Right lobe of liver (tissue), 6 donors: ENCODE data around the gene ACO2. TPM values are rescaled to one million over a fixed set of nuclear protein-coding genes. Genes with fewer than 3 reads are reported as not detected.

Experiments
- ATAC-seq, 4 donors: fragments of 200-7000 bp; cut with Tn5 transposase; one replicate each; pipeline ENCODE4 v1.9.1; 2020; ENCODE audit warnings: mild to moderate bottlenecking in 4 of 4, moderate library complexity in 4 of 4
- DNase-seq, 3 donors: peaks; one replicate each; pipeline ENCODE4 v3.0.0-alpha.2; 2020
- H3K27ac ChIP-seq, 3 donors: fragments of 200-600 bp; one replicate each; pipeline ENCODE4 v1.8.0; 2022
- H3K27me3 ChIP-seq, 2 donors: fragments of 200-600 bp; one replicate each; pipeline ENCODE4 v1.8.0; 2022
- H3K36me3 ChIP-seq, 4 donors: fragments of 200-600 bp; sonication (generic) in 1 of 4; one replicate each; pipeline versions ENCODE4 v1.5.1 to v1.8.0; 2017 to 2022; ENCODE audit warnings: control low read depth in 1 of 4
- H3K4me1 ChIP-seq, 4 donors: fragments of 200-600 bp; sonication (generic) in 1 of 4; one replicate each; pipeline versions ENCODE4 v1.5.1 to v1.8.0; 2017 to 2022; ENCODE audit warnings: control low read depth in 1 of 4
- H3K4me3 ChIP-seq, 3 donors: fragments of 200-600 bp; one replicate each; pipeline ENCODE4 v1.8.0; 2022
- H3K9me3 ChIP-seq, 4 donors: fragments of 200-600 bp; sonication (generic) in 1 of 4; one replicate each; pipeline versions ENCODE4 v1.5.1 to v1.8.0; 2017 to 2022; ENCODE audit warnings: control low read depth in 1 of 4
- POLR2A ChIP-seq: fragments of 450-650 bp; IDR thresholded peaks from one replicate; pipeline ENCODE4 v1.6.1; 2017; ENCODE audit warnings: antibody characterized with exemption, mild to moderate bottlenecking
- WGBS: methylation state at CpG from one replicate; pipeline ENCODE4 v1.1.6; 2018; ENCODE audit warnings: low coverage, low lambda C conversion rate; ENCODE audit not compliant: insufficient coverage; ENCODE audit errors: missing lambda C conversion rate; 5-methylcytosine and 5-hydroxymethylcytosine counted together
- intact Hi-C, 2 donors: fragments of 100-400 bp; cut with DNase I; formaldehyde crosslinking; loops; one replicate each; pipeline versions ENCODE4 v1.11.2 to v1.14.1; 2022
- total RNA-seq, 6 experiments: library from RNA; depleted of rRNA in 2 of 6; stranded (reverse); fragments of >200 nt in 2 of 6; fragmentation: NEBNext Ultra II Directional in 3 of 6; extraction: Animal tissue kit (Norgen Biotek cat#: 25700) in 3 of 6; gene quantifications; one replicate each; pipeline versions ENCODE4 v1.1.0 to v1.2.4, GENCODE V29; 2016 to 2023
- TF ChIP-seq, protein P1 (sequence below), 4 donors: fragments of 200-600 bp in 3 of 4; fragments of 450-650 bp in 1 of 4; IDR thresholded peaks; one replicate each; pipeline versions ENCODE4 v1.5.1 to v1.8.0; 2016 to 2022; ENCODE audit warnings: antibody characterized with exemption in 4 of 4, mild to moderate bottlenecking in 2 of 4
- donor health status: DM: no; HTN: yes; CAD: no.
- donor health status: DM: no; HTN: no; CAD: no.
- donor health status: DM: no; HTN: no; CAD: no.
- donor health status: DM: no; HTN: yes; CAD: no.
- donor health status: DM: no; HTN: yes; CAD: no.

ACO2 gene
- total RNA-seq, 6 experiments from 2014 or later, result 62.6 to 135 (median 66.8) TPM

DNA sequence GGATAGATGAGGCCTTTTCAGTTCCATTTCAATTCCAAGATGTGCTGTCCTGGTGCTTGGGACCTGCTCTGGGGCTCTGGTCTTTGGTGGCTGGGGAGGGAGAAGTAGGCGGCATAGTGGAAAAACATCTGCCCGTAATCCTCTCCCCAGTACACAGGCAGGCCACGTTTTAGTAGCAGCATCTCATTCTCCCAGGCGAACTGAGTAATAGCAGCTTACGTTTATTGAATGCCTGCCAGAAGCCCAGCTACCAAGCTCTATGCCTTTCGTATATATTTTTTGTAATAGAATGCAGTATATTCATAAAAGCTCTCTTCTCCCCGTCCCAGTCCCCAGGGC, 11.4 kb downstream of the ACO2 start:
- peaks cover 0 to 69% (median 23%) of the 10 kb centered on the region in 4 donors for H3K4me1 ChIP-seq
- DNase-seq, result no peak
- TF ChIP-seq POLR2A, result no peak
- TF ChIP-seq, protein P1, sequence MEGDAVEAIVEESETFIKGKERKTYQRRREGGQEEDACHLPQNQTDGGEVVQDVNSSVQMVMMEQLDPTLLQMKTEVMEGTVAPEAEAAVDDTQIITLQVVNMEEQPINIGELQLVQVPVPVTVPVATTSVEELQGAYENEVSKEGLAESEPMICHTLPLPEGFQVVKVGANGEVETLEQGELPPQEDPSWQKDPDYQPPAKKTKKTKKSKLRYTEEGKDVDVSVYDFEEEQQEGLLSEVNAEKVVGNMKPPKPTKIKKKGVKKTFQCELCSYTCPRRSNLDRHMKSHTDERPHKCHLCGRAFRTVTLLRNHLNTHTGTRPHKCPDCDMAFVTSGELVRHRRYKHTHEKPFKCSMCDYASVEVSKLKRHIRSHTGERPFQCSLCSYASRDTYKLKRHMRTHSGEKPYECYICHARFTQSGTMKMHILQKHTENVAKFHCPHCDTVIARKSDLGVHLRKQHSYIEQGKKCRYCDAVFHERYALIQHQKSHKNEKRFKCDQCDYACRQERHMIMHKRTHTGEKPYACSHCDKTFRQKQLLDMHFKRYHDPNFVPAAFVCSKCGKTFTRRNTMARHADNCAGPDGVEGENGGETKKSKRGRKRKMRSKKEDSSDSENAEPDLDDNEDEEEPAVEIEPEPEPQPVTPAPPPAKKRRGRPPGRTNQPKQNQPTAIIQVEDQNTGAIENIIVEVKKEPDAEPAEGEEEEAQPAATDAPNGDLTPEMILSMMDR (IDR thresholded peaks at IDR 0.05), result no peak

DNA sequence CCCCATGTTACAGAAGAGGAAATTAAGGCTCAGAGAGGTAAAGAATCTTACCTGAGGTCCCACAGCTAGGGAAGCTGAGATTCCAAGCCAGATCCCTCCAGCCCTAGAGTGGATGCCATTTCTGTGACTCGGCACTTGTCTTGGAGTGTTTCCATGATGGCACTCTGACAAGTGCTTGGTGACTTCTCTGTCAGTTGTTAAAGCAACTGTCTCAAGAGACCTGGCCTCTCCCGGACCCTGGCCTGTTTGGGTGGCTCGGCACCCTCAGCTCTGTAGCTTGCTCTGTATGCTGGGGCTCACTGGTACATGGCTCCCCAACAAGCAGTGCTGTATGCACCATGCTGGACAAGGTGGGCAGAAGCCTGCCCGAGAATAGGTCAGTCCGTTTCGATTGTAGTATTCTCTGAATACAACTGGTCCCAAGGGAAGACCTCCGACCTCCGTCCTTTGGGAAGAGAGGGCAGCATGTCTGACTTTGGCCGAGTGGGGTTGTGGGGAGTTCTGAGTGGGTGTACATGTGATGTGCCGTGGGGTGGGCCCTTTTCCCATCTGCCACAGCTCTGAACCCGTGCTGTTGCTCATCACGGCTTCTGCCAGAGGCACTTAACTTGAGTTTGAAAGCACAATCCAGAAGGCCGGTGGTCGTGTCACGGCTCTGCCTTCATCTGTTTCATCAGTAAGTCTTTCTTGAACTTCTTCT, 12.4 kb downstream of the ACO2 start:
- intact Hi-C loops, result no loop called here
- peak overlapping the region in 1 of 3 donors; percentile 11 for H3K27ac ChIP-seq
- H3K36me3 ChIP-seq, result no peaks in the 10 kb centered on the region
- no peak for DNase-seq
- ATAC-seq, result no peak
- WGBS, result 70% methylated on average over 2 of the region's 15 CpGs
- H3K4me3 ChIP-seq, result no peak overlapping the region
- no peaks in the 10 kb centered on the region for H3K27me3 ChIP-seq
- peaks cover 0 to 60% (median 19%) of the 10 kb centered on the region in 4 donors for H3K4me1 ChIP-seq
- H3K9me3 ChIP-seq, result no peaks in the 10 kb centered on the region
- TF ChIP-seq, protein P1 (IDR thresholded peaks at IDR 0.05), result no peak
- no peak for TF ChIP-seq POLR2A

More for the DNA sequence above, 11.4 kb downstream of the ACO2 start:
- peak overlapping the region in 1 of 3 donors; percentile 71 for H3K27ac ChIP-seq
- no peaks in the 10 kb centered on the region for H3K36me3 ChIP-seq
- WGBS, result 68% methylated on average over 5 of the region's 7 CpGs
- no peak overlapping the region for H3K4me3 ChIP-seq
- H3K27me3 ChIP-seq, result no peaks in the 10 kb centered on the region
- no peak for ATAC-seq
- intact Hi-C loops, result no loop called here
- no peaks in the 10 kb centered on the region for H3K9me3 ChIP-seq

DNA sequence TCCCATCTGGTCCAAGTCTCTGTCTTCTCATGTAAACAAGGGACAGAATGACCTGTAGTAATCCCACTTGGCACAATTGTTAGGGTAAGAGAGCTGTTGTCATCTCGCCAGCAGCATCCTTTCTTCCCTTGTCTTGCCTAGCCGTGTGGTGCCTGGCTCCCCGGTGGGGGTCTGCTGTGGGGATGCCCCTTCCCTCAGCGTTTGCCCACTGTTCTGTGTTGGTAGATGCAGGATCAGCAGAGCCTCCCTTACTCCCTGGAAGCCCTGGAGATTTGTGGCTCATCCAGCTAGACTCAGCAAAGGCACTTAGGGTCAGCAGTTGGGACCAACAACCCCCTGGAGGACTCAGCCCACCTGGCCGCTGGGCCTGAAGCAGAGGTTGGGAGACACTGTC, 13.0 kb downstream of the ACO2 start:
- WGBS, result no CpG with 5 or more reads among the region's 5 CpGs
- Histone ChIP-seq H3K9me3 (no peaks in the 10 kb centered on the region), H3K27me3 (no peaks in the 10 kb centered on the region), H3K4me3 (no peak overlapping the region), H3K27ac (peak overlapping the region in 2 of 3 donors; percentile 11 to 15), H3K4me1 (peaks cover 0 to 57% (median 15%) of the 10 kb centered on the region in 4 donors), H3K36me3 (no peaks in the 10 kb centered on the region)
- ATAC-seq (no peak), DNase-seq (no peak)
- TF ChIP-seq POLR2A, result no peak
- TF ChIP-seq, protein P1 (IDR thresholded peaks at IDR 0.05), result no peak
- intact Hi-C loops, result no loop called here

DNA sequence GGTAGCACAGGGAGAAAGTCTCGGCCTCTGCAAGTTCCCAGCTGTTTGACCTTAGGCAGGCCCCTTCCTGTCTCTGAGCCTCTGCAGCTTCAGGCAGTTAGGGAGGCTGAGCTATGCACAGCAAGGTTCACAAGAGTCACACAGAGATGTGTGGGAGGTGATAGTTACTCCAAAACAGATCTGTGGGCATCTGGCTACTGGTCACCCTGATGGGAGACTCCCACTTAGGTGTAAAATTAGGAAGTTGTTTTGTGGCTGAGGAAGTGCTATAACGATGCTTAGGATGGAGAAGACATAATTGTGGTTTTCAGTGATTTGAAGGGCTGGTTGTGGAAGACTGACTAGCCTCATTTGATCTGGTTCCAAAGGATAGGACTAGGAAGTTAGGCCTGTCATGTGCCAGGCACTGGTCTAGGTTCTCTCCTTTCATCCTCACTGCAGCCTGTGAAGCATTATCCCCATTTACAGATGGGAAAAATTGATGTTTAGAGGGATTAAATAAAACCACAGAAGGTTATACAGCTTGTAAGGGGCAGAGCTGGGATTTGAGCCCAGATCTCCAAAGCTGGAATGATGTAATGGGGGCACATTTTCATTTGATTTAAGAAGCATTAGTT, 13.5 kb downstream of the ACO2 start:
- Histone ChIP-seq H3K4me1 (peaks cover 0 to 57% (median 15%) of the 10 kb centered on the region in 4 donors), H3K36me3 (no peaks in the 10 kb centered on the region), H3K4me3 (no peak overlapping the region), H3K27ac (peak overlapping the region in 2 of 3 donors; percentile 11 to 15), H3K9me3 (no peaks in the 10 kb centered on the region), H3K27me3 (no peaks in the 10 kb centered on the region)
- no peak for TF ChIP-seq POLR2A
- TF ChIP-seq, protein P1 (IDR thresholded peaks at IDR 0.05), result no peak
- ATAC-seq (no peak), DNase-seq (no peak)
- WGBS, result 55% methylated on average over 2 of the region's 2 CpGs
- intact Hi-C loops, result no loop called here
